Naive B cell (primary cell): ENCODE results near the gene OBSL1. TPM values are rescaled to one million over a fixed set of nuclear protein-coding genes. Genes with fewer than 3 reads are reported as not detected.
A peak's percentile ranks its signal among the peaks of the same experiment; 100 is the strongest.

Experiments
- ATAC-seq, 2 donors: fragments of 150-1000 bp; cut with Tn5 transposase; 2 replicates each; pipeline ENCODE4 v1.10.0; 2021; ENCODE audit warnings: low read depth in 2 of 2, mild to moderate bottlenecking in 2 of 2, moderate library complexity in 2 of 2
- DNase-seq: peaks from one replicate; pipeline ENCODE4 v3.0.0; 2022
- H3K27ac Mint-ChIP-seq, 6 donors: one replicate each; pipeline ENCODE4 v1.8.0; 2020 to 2022; ENCODE audit warnings: mild to moderate bottlenecking in 6 of 6, mixed read lengths in 6 of 6, moderate library complexity in 5 of 6, inconsistent platforms in 2 of 6
- H3K27me3 Mint-ChIP-seq, 3 donors: one replicate each; pipeline ENCODE4 v1.8.0; 2021 to 2022; ENCODE audit warnings: mixed read lengths in 3 of 3, mild to moderate bottlenecking in 1 of 3
- H3K36me3 Mint-ChIP-seq, 2 donors: one replicate each; pipeline ENCODE4 v1.8.0; 2020 to 2022; ENCODE audit warnings: mixed read lengths in 2 of 2, inconsistent platforms in 1 of 2, mild to moderate bottlenecking in 1 of 2
- H3K4me1 Mint-ChIP-seq, 3 donors: one replicate each; pipeline ENCODE4 v1.8.0; 2020 to 2022; ENCODE audit warnings: mixed read lengths in 3 of 3, inconsistent platforms in 1 of 3, mild to moderate bottlenecking in 1 of 3, moderate library complexity in 1 of 3
- H3K4me3 Mint-ChIP-seq, 8 donors: one replicate each; pipeline ENCODE4 v1.8.0; 2020 to 2022; ENCODE audit warnings: mild to moderate bottlenecking in 8 of 8, mixed read lengths in 8 of 8, moderate library complexity in 8 of 8, inconsistent platforms in 2 of 8
- H3K9me3 Mint-ChIP-seq, 7 donors: one replicate each; pipeline ENCODE4 v1.8.0; 2020 to 2022; ENCODE audit warnings: mixed read lengths in 7 of 7, mild to moderate bottlenecking in 5 of 7, inconsistent platforms in 2 of 7, moderate library complexity in 1 of 7
- polyA plus RNA-seq, 6 donors: library from polyadenylated mRNA; unstranded; fragments of 300-500 nt; fragmentation: Illumina TruSeq; gene quantifications; one replicate each; pipeline ENCODE4 v1.2.3, GENCODE V29; 2021; ENCODE audit warnings: low read depth in 6 of 6

Gene OBSL1
- polyA plus RNA-seq, 6 donors from 2014 or later: not detected

DNA sequence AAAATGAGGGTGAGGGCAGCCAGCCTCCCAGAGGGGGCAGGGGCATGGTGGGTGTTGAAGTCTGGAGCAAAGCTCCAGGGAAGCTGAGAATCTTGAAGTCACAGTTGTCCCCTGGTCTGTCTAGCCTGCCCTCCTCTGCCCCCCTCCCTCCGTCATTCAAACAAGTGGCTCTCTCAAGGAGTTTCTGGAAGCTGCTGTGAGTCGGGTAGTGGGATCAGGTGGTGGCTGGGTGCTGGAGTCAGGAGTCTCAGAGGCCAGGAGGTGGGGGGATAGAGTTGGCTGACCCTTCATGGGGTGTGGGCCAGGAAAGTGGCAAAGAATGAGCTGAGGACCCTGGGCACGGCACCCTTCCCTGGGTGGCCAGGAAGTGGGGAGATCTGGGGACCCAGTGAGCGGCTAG lies 57.6 kb downstream of the OBSL1 start:
- peaks cover 38 to 47% (median 45%) of the 10 kb centered on the region in 3 donors for H3K4me1 Mint-ChIP-seq
- peaks cover 0 to 15% of the 10 kb centered on the region in 2 donors for H3K36me3 Mint-ChIP-seq
- no peak for ATAC-seq
- no peak for DNase-seq
- H3K27me3 Mint-ChIP-seq: peaks cover 61 to 98% (median 94%) of the 10 kb centered on the region in 3 donors
- no peak overlapping the region for H3K27ac Mint-ChIP-seq
- H3K4me3 Mint-ChIP-seq: peak overlapping the region in 3 of 8 donors; percentile 3 to 25 (median 22)
- peaks cover 0 to 5% (median 0%) of the 10 kb centered on the region in 7 donors for H3K9me3 Mint-ChIP-seq

DNA sequence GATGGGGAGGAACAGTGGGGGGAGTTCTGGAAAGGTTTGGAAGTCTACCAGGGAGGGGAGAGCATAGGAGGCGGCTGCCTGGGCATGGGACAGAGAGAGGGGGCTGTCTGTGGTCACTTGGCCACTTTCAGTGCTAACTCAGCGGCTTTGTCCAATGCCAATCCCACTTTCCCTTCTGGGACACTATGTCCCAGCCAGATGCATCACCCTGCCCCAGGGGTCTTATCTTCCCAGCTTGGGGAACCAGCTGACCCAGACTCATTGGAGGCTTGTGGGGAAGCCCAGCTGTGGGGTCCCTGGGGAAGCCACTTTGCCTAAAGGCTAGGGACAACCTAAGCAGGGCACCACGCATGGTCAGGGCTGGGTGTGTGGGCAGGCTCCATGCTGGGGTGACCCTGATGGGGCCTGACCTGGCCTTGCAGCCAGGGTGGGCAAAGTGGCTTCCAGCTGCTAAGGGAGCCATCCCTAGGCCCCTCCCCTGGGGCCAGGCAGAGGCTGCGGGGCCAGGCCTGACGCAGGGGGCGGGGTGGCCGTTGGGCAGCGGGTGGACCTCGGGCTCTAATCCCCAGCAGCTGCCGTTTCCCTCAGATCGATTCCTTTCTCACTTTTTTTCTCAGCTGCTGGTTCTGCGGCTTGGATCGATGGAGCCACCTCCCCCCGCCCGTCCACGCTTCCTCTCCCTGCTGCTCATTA lies 58.7 kb downstream of the OBSL1 start:
- H3K27ac Mint-ChIP-seq: no peak overlapping the region
- peak overlapping the region in 1 of 8 donors; percentile 21 for H3K4me3 Mint-ChIP-seq
- H3K9me3 Mint-ChIP-seq: peaks cover 0 to 5% (median 0%) of the 10 kb centered on the region in 7 donors
- H3K36me3 Mint-ChIP-seq: peaks cover 0 to 15% of the 10 kb centered on the region in 2 donors
- ATAC-seq (no peak), DNase-seq (no peak)
- peaks cover 40 to 47% (median 45%) of the 10 kb centered on the region in 3 donors for H3K4me1 Mint-ChIP-seq
- H3K27me3 Mint-ChIP-seq: peaks cover 51 to 93% (median 92%) of the 10 kb centered on the region in 3 donors

DNA sequence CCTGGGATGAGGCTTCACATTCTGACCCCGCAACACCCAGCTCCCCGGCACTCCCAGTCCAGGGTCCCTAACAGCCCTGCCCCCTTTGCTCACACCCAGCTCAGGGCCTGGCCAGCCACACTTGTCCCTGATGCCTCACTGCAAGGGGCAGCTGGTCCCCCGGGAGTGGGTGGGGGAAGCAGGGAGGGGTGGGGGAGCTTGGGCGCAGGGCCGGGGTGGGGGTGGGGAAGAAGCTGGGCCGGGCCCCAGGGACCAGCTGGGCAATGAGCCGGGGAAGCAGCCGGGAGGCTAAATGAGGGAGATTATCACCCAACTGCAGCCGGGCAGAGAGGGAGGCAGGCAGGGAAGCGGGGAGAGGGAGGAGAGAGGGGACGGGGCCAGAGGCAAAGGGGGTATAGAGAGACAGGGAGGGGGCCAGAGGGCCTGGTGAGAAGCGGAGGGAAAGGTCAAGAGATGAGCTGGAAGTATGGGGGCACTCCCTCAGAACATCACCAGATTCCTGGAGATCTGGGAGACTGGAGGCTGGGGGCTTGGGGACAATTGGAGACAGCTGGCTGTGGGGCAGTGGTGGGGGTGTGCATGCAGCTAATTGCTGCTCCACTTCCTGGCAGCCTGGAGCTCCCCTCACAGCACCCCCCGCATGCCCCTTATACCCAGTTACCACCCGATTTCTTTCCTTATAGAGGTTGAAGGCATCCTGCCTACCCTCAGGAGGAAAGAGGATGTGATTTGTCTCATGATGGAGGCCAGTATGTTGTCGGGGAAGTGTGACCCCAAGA lies 59.6 kb downstream of the OBSL1 start:
- H3K4me1 Mint-ChIP-seq: peaks cover 40 to 47% (median 45%) of the 10 kb centered on the region in 3 donors
- peak overlapping the region in 2 of 6 donors; percentile 25 to 75 for H3K27ac Mint-ChIP-seq
- H3K4me3 Mint-ChIP-seq: peak overlapping the region in 3 of 8 donors; percentile 26 to 67 (median 66)
- DNase-seq: no peak
- no peak for ATAC-seq
- peaks cover 46 to 89% (median 89%) of the 10 kb centered on the region in 3 donors for H3K27me3 Mint-ChIP-seq
- H3K9me3 Mint-ChIP-seq: peaks cover 0 to 5% (median 0%) of the 10 kb centered on the region in 7 donors
- H3K36me3 Mint-ChIP-seq: peaks cover 0 to 23% of the 10 kb centered on the region in 2 donors

DNA sequence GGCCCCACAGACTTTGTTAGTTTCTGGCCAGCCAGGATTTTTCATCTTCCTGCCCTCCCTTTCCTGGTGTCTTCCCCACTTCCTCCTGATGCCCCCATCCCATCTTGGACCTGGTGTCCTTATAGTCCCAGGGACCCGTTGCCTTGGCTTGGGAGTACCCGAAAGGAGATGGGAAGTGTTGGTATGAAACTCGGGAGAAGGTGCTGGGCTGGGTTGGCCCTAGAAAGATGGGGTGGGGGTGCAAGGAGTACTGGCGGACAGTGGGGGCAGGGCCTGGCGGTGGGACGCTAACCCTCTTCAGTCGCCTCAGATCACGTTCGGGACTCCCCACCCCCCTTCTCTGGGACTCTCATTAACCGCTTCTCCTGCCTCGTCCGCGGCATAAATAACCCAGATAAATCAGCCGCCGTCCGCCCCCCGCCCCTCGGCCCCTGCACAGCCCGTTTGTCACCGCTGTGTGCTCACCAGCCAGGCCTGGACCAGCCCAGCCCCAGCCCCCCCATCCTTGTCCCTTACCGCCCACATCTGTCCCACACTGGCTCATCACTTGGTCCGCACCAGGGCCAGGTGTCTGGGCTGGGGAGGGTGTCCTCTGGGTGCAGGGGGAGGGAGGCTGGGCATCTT lies 60.7 kb downstream of the OBSL1 start:
- Mint-ChIP-seq H3K4me1 (peaks cover 40 to 45% (median 44%) of the 10 kb centered on the region in 3 donors), H3K36me3 (peaks cover 0 to 34% of the 10 kb centered on the region in 2 donors), H3K27ac (no peak overlapping the region), H3K9me3 (peaks cover 0 to 3% (median 0%) of the 10 kb centered on the region in 7 donors), H3K27me3 (peaks cover 36 to 86% (median 78%) of the 10 kb centered on the region in 3 donors), H3K4me3 (peak overlapping the region in 7 of 8 donors; percentile 14 to 84 (median 72))
- ATAC-seq (no peak), DNase-seq (no peak)

DNA sequence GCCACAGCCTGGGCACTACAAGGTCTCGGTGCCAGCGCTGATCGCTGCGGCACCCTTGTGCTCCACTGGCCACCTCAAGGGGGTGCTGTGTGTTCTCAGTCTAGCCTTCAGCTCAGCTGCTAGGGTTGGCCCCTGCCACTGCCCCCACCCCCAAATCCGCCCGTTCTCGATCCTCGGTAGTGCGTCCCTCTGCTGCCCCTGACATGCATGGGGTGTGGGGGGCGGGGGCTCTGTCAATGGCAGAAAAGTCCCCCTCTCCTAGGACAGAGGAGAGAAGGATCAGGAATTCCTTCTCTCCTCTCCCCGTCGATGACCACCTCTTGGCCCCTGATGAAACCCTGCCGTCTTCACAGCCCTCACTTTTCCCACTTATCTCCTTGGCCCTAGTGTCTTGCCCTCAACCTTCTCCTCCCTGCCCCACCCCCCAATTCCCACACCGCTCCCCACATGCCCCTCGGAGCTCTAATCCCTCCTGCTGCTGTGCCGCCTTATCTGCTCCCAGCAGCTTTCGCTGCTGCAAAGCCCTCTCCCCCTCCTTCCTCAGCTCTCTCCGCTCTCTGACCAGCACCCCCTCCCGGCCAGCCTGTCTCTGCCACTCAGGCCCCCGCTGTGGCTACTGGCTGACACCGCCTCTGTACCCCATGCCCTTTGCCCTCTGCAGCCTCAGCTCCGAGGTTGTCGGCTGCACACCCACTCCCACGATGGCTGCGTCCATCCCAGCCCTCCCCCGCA lies 61.4 kb downstream of the OBSL1 start:
- Mint-ChIP-seq H3K36me3 (peaks cover 0 to 39% of the 10 kb centered on the region in 2 donors), H3K4me1 (peaks cover 40 to 45% (median 44%) of the 10 kb centered on the region in 3 donors), H3K27me3 (peaks cover 30 to 79% (median 71%) of the 10 kb centered on the region in 3 donors), H3K27ac (peak overlapping the region in 2 of 6 donors; percentile 20 to 38), H3K9me3 (peaks cover 0 to 3% (median 0%) of the 10 kb centered on the region in 7 donors), H3K4me3 (peak overlapping the region in 7 of 8 donors; percentile 60 to 84 (median 72))
- DNase-seq (peak; percentile 30), ATAC-seq (peak; percentile 79 to 84)

DNA sequence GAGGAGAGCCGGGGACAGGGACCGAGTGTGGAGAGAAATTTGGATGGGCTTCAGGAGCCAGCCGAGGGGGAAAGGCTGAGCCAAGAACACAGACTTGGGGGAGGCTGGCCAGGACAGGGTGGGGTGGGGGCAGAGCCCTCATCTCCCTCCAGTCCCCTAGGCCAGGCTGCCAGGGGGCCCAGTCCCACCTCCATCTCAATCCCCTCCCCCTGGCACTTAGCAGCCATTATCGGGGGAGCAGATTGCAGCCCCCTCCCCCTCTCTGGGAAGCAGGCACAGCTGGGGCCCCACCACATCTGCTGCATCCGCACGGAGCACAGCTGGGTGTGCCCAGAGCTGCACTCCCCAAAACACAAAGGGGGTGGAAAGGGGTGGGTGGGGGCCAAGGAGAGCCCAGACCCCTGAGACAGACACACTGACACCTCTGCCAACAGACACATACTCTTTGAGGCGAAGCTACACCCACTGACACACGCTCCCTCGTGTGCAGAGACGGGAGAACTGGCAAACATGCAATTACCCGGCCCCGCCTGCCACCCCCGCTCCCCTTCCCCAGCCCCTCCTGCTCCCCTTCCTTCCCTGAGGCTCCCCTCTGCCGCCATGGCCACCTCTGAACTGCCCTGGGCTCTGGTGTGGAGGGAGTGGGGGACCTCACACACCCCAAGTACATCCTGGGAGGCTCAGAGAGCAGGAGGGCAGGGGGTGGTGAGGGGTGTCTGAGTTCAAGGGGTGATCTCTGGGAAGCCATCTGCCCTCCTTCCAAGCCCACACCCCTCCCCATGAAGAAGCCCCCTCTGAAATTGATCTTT lies 62.2 kb downstream of the OBSL1 start:
- Mint-ChIP-seq H3K4me3 (peak overlapping the region in 7 of 8 donors; percentile 21 to 84 (median 66)), H3K9me3 (peaks cover 0 to 3% (median 0%) of the 10 kb centered on the region in 7 donors), H3K27ac (peak overlapping the region in 1 of 6 donors; percentile 38), H3K27me3 (peaks cover 28 to 74% (median 63%) of the 10 kb centered on the region in 3 donors), H3K36me3 (peaks cover 5 to 45% of the 10 kb centered on the region in 2 donors), H3K4me1 (peaks cover 39 to 43% (median 42%) of the 10 kb centered on the region in 3 donors)
- peak; percentile 15 to 24 for ATAC-seq
- no peak for DNase-seq

DNA sequence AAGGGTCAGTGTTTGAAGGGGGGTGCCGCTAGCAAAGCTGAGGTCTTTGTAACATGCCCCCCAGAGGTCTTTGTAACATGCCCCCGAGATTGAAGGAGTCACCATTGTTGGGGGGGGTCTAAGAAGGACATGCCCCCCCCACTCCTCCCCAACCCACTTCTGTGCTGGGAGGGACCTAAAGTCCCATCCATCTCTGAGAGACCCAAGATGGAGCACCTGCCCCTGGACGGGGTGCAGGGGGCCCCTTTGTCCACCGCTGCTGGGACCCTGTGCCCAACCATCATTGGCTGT lies 63.0 kb downstream of the OBSL1 start:
- peaks cover 0 to 3% (median 0%) of the 10 kb centered on the region in 7 donors for H3K9me3 Mint-ChIP-seq
- DNase-seq (no peak), ATAC-seq (no peak)
- H3K27me3 Mint-ChIP-seq: peaks cover 20 to 66% (median 56%) of the 10 kb centered on the region in 3 donors
- H3K4me3 Mint-ChIP-seq: no peak overlapping the region
- peaks cover 5 to 49% of the 10 kb centered on the region in 2 donors for H3K36me3 Mint-ChIP-seq
- peaks cover 32 to 35% (median 34%) of the 10 kb centered on the region in 3 donors for H3K4me1 Mint-ChIP-seq
- no peak overlapping the region for H3K27ac Mint-ChIP-seq

DNA sequence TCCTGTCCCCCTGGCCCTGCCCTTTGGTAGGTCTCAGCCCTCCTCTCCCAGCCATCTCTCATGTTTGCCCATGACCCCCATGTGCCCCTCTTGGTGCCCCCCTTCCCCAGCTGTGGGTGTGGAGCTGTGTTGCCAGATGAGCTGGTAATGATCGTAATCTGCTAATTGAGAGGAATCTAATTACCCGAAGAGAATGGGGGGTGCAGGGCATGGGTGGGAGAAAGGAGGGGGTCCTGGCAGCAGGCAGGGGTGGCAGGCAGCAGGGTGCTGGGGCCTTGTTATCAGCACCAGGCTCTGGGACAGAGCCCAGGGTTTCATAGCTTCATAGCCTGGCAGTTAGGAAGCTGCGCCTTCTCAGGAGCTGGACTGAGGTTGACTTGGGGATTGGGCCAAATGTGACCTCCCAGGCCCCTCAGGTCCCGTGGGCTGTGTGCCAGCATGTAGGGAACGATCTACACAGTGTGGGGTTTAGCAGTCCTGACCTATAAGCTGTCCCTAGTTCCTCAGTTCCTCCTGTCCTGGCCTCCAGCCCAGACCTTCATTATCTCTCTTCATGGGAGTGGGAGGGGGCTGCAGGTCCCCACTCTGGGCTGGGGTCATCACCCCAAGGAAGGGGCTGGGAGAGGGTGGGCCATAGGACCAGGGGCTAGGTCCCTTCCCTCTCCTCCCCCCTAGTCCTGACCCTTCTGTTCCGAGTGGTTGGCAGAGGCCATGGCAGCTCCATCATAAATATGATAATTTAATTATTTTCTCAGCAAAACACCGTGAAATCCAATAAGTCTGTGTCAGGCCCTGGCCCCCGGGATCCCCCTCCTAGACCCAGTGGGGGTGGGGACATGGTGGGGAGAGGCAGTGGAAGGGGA lies 63.5 kb downstream of the OBSL1 start:
- H3K4me1 Mint-ChIP-seq: peaks cover 28 to 30% (median 30%) of the 10 kb centered on the region in 3 donors
- H3K9me3 Mint-ChIP-seq: peaks cover 0 to 3% (median 0%) of the 10 kb centered on the region in 7 donors
- peaks cover 5 to 50% of the 10 kb centered on the region in 2 donors for H3K36me3 Mint-ChIP-seq
- H3K27me3 Mint-ChIP-seq: peaks cover 18 to 60% (median 50%) of the 10 kb centered on the region in 3 donors
- no peak for DNase-seq
- ATAC-seq: no peak
- no peak overlapping the region for H3K27ac Mint-ChIP-seq
- no peak overlapping the region for H3K4me3 Mint-ChIP-seq

DNA sequence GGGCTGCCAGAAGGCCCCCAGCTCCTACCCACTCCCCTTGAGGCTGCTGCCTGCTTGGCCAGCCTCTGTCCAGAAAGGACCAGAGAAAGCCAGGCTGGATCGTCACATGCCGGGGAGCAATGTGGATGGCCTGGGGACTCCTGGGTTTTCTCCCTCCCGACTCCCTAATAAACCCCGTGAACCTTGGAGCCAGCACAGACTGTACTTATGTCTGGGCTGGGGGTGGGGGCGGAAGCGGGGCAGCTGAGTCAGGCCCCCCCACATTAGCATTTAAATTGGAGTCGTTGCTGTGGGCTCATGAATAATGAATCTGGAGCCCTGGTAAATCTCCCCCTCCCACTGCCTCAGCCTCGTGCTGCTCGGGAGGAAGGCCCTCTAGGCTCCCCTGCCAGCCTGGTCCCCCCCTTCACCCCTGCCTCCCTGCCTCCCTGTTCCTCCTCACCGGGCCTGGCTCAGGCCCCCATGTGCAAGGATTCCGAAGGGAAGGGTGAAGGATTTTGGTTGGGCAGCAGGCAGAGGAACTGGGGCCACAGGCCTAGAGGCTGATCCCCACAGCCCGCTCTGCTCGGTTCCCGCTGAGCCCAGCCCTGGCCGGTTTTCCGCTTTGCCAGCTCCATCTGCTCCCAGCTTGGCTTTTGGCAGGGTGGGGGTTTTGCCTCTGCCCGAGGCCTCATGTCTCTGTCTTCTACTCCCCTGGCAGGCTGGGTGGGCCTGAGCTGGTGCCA lies 64.4 kb downstream of the OBSL1 start:
- ATAC-seq (no peak), DNase-seq (no peak)
- Mint-ChIP-seq H3K27me3 (peaks cover 13 to 53% (median 41%) of the 10 kb centered on the region in 3 donors), H3K4me1 (peaks cover 23 to 27% (median 26%) of the 10 kb centered on the region in 3 donors), H3K36me3 (peaks cover 5 to 50% of the 10 kb centered on the region in 2 donors), H3K27ac (no peak overlapping the region), H3K9me3 (peaks cover 0 to 2% (median 0%) of the 10 kb centered on the region in 7 donors), H3K4me3 (no peak overlapping the region)

DNA sequence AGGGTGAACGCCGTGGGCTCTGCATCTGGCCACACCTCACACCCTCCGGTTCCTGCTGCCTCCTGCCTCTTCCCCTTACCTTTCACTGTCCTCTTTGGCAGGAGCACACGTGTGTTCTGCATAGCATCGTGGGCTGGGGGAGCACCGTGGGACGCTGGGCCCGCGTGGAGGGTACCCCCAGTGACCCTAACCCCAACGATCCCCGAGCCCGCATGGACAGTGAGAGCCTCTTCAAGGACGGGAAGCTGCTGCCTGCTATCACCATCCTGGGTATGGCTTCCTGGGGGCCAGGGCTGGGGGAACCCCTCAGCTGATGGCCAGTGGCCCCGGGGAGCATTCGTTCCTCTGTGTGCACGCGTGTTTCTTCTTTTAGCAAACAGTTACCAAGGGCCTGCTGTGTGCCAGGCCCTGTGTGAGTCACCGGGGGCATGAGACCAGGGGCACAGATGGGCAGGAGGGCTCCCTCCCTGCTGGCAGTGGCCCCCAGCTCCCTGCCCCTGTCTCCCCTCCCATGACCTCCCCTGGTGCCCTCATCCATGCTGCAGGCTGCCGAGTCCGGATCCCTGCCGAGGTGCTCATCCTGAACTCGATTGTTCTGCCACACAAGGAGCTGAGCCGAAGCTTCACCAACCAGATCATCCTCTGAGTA lies 65.1 kb downstream of the OBSL1 start:
- no peak overlapping the region for H3K27ac Mint-ChIP-seq
- H3K4me3 Mint-ChIP-seq: no peak overlapping the region
- peaks cover 0 to 2% (median 0%) of the 10 kb centered on the region in 7 donors for H3K9me3 Mint-ChIP-seq
- H3K36me3 Mint-ChIP-seq: peaks cover 5 to 46% of the 10 kb centered on the region in 2 donors
- DNase-seq (no peak), ATAC-seq (no peak)
- peaks cover 19 to 30% (median 20%) of the 10 kb centered on the region in 3 donors for H3K4me1 Mint-ChIP-seq
- peaks cover 11 to 46% (median 34%) of the 10 kb centered on the region in 3 donors for H3K27me3 Mint-ChIP-seq
